ENCODE results near the gene RNF43. TPM values are rescaled to one million over a fixed set of nuclear protein-coding genes. Genes with fewer than 3 reads are reported as not detected.

RNF43 gene
- total RNA-seq = 0.54 TPM

GRCh38 chr17:58417300-58418092, at the start of gene RNF43:
Gene RNF43 (minus strand): TSS chr17:58417534. CDS start chr17:58415577, 1,957 bp downstream.
- peak; percentile 59 to 93 (median 89) for DNase-seq (ENCODE audit: low read depth in 2 of 3, low spot score in 2 of 3)

GRCh38 chr17:58455491-58455890, 38.2 kb upstream of the RNF43 start:
- DNase-seq (ENCODE audit: low read depth in 2 of 3, low spot score in 2 of 3) = no peak

GRCh38 chr17:58452738-58453137, 35.4 kb upstream of the RNF43 start:
- no peak for DNase-seq (ENCODE audit: low read depth in 2 of 3, low spot score in 2 of 3)

GRCh38 chr17:58447039-58447975, 30.0 kb upstream of the RNF43 start:
- DNase-seq (ENCODE audit: low read depth in 2 of 3, low spot score in 2 of 3) = peak; percentile 3 to 81 (median 66)

GRCh38 chr17:58446086-58446485, 28.8 kb upstream of the RNF43 start:
- DNase-seq (ENCODE audit: low read depth in 2 of 3, low spot score in 2 of 3) = no peak

GRCh38 chr17:58436805-58437239, 19.5 kb upstream of the RNF43 start:
- DNase-seq (ENCODE audit: low read depth in 2 of 3, low spot score in 2 of 3) = no peak

GRCh38 chr17:58436245-58436644, 18.9 kb upstream of the RNF43 start:
- no peak for DNase-seq (ENCODE audit: low read depth in 2 of 3, low spot score in 2 of 3)

- DNase-seq (ENCODE audit: low read depth in 2 of 3, low spot score in 2 of 3) = no peak
Measured at GRCh38 chr17:58432806-58433573, 15.7 kb upstream of the RNF43 start.

- DNase-seq (ENCODE audit: low read depth in 2 of 3, low spot score in 2 of 3) = no peak
Measured at GRCh38 chr17:58427807-58428206, 10.5 kb upstream of the RNF43 start.

- DNase-seq (ENCODE audit: low read depth in 2 of 3, low spot score in 2 of 3) = no peak
Measured at GRCh38 chr17:58421711-58422110, 4.4 kb upstream of the RNF43 start.

GRCh38 chr17:58420827-58421226, 3.5 kb upstream of the RNF43 start:
- DNase-seq (ENCODE audit: low read depth in 2 of 3, low spot score in 2 of 3) = no peak

- no peak for DNase-seq (ENCODE audit: low read depth in 2 of 3, low spot score in 2 of 3)
Measured at GRCh38 chr17:58416937-58417299, 416 bp downstream of the RNF43 start.

GRCh38 chr17:58416396-58416795, 938 bp downstream of the RNF43 start:
- DNase-seq (ENCODE audit: low read depth in 2 of 3, low spot score in 2 of 3) = no peak

- no peak for DNase-seq (ENCODE audit: low read depth in 2 of 3, low spot score in 2 of 3)
Measured at GRCh38 chr17:58415371-58416055, 1.8 kb downstream of the RNF43 start.

- DNase-seq (ENCODE audit: low read depth in 2 of 3, low spot score in 2 of 3) = no peak
Measured at GRCh38 chr17:58414596-58414997, 2.7 kb downstream of the RNF43 start.

GRCh38 chr17:58413684-58414083, 3.6 kb downstream of the RNF43 start:
- DNase-seq (ENCODE audit: low read depth in 2 of 3, low spot score in 2 of 3) = no peak

GRCh38 chr17:58412961-58413586, 4.3 kb downstream of the RNF43 start:
- no peak for DNase-seq (ENCODE audit: low read depth in 2 of 3, low spot score in 2 of 3)

- no peak for DNase-seq (ENCODE audit: low read depth in 2 of 3, low spot score in 2 of 3)
Measured at GRCh38 chr17:58412064-58412703, 5.2 kb downstream of the RNF43 start.

GRCh38 chr17:58411408-58411894, 5.9 kb downstream of the RNF43 start:
- DNase-seq (ENCODE audit: low read depth in 2 of 3, low spot score in 2 of 3) = no peak
